SHP77 treated with DMSO at 0.1 percent for 48 hours (cell line): ENCODE data around the gene SLC37A3.
"Not testable (repeated sequence)": the region's sequence is repeated elsewhere in the genome, so short reads cannot be mapped to it uniquely, and the experiment has no call there.

Source experiments
- DNase-seq: peaks from one replicate; lab custom pipeline; 2025; lab: John Stamatoyannopoulos, UW

Gene SLC37A3

DNA sequence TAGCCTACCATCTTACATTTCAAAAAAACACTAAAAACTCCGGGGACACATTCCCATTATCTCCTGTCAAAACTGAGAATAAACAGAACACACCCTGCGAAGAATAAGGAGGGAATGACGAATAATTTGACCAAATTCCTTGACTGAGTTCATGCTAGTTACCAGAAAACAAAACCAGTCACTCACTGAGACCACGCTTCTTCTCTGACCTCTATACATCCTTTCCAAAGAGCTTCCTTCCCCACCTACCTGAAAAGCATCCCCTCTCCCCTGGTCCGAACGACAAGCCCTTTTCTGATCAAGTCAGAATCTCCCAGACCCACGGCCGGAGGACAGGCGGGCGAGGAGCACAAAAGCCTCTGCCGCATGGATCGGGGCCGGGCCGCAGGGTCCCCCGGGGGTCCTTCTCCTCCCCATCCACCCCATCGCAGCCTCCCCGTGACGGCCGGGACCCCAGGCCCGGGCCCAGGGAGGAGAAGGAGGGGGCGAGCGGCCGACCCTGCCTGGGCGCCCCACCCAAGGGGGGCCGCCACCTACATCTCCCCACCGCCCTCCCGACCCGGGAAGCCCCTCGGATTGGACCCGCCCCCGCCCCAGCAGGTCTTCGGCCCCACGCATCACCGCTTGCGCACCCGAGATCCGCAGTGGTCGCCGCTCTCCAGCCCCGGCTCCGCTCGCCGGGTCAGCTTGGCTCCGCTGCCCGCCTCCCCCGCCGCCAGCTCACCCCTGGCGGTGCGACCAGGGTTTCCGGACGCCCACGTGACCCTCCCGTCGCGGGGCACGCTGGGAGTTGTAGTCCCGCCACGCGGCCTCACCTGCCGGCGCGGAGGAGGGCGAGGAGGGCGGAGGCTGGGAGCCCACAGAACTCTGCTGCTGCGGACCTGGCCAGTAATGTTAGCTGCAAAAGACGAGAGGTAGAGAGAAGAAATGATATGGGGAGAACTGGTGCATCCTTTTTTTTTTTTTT, at the start of gene SLC37A3:
SLC37A3 (minus strand) TSS at position 747 of the 967 bp plus-strand sequence. CDS start 16,004 bp downstream, outside the sequence.
- peak; percentile 33 for DNase-seq

- DNase-seq: no peak
These were observed 49.5 kb upstream of the SLC37A3 start for GRCh38 chr7:140447841-140448240.

GRCh38 chr7:140446467-140446866, 48.1 kb upstream of the SLC37A3 start:
- DNase-seq: no peak

- DNase-seq: no peak
These were observed 43.2 kb upstream of the SLC37A3 start for GRCh38 chr7:140441519-140441918.

GRCh38 chr7:140440593-140440992, 42.3 kb upstream of the SLC37A3 start:
- no peak for DNase-seq

GRCh38 chr7:140439359-140439758, 41.0 kb upstream of the SLC37A3 start:
- no peak for DNase-seq

DNA sequence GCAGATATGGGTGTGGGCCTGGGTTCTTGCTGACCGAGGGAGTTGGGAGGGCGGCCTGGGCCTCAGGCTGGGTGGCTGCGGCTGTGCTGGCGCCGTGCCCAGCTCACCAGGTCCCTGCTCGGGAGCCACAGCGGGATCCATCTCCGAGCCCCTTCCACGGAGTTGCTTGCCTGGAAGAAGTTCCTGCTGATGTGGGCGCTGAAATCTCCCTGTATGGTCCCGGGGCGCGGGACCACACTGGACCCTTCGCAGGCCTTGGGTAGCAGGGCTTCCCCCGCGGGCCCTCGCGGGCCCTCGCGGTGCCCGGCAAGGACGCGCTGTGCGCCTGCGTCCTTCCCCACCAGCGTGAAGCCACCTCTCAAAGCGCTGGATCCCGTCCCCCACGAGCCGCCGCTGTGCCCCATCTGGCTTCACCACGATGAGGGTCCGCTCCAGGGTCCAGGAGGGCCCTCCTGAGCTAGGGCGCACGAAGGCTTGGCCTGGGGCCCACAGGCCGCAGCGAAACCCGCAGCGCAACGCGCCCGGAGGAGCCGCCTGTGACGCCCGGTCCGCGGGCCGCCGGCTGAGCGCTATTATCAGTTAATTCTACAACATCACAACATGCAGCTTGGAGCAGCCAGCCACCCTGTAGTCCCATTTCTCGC, 37.0 kb upstream of the SLC37A3 start:
- DNase-seq: no peak

DNA sequence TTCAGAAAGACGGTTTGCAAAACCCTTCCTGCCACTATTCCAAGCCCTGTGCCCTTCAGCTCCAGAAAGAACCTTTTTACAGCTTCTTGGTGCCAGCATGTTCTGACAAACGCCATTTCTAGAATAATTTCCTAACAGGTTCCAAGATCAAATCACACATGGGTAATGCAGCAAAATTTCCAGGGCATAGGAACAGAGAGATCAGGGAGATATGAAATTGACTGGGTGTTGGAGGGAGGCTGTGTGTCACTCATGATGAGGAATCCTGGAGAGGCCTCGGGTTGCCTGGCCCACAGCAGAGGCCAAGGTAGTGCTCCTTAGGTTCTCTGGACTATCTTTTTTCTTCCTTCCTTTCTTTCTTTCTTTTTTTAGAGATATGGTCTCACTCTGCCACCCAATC, 35.1 kb upstream of the SLC37A3 start:
- no peak for DNase-seq

DNA sequence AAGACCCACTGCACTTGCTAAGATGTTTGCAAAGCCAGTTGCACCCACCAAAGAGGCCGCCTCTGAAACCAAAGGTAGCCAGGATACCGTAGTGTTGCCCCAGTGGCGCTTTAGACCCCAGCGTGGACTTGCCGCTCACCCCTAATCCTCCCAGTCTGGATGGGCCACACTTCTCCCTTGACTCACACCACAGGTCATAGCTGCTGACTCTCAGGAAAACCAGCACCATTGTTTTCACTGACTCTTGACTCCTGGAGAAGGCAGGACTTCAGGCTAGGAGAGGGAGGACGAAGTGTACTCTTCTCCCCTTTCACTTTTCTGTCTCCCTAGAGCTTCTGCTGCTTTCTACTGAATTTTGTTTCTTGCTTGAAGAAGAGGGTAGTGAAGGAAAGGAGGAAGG, 27.8 kb upstream of the SLC37A3 start:
- no peak for DNase-seq

GRCh38 chr7:140425718-140426117, 27.4 kb upstream of the SLC37A3 start:
- DNase-seq: no peak

DNA sequence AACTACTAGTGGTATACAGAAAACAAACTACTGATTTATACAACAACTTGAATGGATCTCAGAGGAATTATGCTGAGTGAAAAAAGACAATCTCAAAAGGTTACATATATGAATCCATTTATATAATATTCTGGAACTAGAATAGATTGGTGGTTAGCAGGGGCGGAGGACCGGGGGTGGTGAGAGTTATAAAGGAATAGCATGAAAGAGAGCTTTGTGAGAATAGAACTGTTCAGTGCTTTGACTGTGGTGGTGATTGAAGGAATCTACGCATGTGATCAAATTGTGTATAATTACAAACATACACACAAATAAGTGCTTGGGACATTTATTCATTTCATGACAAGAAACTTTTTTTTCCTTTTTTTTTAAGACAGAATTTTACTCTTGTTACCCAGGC, 25.2 kb upstream of the SLC37A3 start:
- DNase-seq: no peak

DNA sequence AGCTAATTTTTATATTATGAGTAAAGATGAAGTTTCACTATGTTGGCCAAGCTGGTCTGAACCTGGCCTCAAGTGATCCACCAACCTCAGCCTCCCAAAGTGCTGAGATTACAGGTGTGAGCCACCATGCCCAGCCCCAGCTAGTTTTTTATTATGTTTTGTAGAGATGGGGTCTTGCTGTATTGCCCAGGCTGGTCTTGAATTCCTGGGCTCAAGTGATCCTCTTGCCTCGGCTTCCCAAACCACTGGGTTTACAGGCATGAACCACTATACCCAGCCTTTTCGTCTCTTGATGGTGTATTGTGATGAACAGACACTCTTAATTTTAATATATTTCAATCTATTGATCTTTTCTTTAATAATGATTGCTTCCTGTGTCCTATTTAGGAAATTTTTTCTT, 23.2 kb upstream of the SLC37A3 start:
- no peak for DNase-seq

- no peak for DNase-seq
These were observed 20.3 kb upstream of the SLC37A3 start for GRCh38 chr7:140418653-140419052.

- peak; percentile 63 for DNase-seq
These were observed 19.8 kb upstream of the SLC37A3 start for GRCh38 chr7:140418156-140418472.

- peak; percentile 63 for DNase-seq
These were observed 19.3 kb upstream of the SLC37A3 start for GRCh38 chr7:140417456-140418155.

GRCh38 chr7:140416560-140416959, 18.2 kb upstream of the SLC37A3 start:
- DNase-seq: peak; percentile 12

GRCh38 chr7:140415816-140416215, 17.5 kb upstream of the SLC37A3 start:
- DNase-seq: not testable (repeated sequence)

DNA sequence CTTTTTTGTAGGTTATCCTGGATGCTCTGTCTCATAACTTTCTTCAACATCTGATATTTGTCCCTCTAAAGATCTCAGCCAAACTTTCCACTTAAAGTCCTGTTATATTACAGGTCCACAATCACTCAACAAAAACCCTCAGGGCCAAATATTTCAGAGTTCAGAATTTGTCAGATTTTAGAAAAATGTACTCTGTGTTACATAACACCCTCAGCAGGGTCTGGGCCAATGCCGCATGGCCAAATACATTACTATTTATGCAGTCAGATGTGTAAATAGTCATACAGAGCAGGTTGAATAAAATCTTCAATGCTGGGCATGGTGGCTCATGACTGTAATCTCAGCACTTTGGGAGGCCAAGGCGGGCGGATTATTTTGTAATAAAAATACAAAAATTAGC, 17.0 kb upstream of the SLC37A3 start:
- no peak for DNase-seq

DNA sequence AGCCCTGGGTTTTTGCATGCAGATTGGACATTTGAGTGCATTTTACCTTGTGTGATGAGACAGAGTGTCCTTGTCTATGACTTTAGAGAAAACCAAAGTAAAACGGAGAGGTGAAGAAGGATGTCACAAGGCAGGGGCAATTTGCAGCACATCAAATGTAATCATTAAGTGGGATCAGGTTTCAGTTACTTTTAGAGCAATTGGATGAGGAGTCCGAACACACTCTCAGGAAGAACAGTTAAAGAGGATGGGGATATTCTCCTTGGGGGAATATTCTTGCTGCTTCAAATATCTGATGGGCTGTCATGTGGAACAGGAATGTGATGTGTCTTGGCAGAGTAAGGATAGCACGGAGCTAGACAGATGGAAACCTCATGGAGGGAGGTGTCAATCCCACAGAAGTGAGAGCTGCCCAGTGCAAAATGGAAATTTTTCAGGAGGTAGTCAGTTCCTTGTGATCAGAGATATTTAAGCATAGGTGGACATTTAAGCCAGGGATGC, 6.3 kb upstream of the SLC37A3 start:
- DNase-seq: no peak

DNA sequence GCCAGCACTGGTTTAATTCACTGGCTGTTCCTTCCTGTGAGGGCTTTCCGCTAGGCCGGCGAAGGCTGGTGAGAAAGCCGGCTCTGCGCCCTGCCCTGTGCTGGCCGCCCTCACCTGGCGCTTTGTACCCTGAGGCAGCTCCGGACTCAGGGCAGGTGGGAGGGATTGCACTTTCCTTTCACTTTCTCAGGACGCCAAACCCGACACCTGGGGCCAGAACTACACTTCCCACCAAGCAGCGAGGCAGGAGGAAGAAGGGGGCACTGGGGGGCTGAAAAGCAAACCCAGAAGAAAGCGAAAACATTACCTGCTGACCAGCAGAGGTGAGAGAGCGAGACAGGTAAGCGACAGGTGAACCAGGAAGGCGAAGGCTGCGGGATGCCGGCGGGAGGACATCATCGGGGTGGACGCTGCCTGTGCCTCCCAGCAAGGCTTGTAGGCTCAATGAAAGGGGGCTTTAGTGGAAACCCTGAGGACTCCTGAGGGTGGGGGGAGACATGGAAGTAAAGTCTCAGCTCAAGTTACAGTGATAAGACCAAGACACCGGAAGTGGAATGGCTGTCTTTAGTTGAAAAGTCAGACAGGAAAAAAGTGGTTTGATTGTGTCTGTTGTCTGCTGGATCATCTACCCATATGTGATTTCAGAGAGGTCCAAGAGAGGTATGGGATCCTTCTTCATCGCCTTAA, 5.7 kb upstream of the SLC37A3 start, which contains the start of gene RAB19:
RAB19 (plus strand) TSS at position 181 of the 687 bp plus-strand sequence. CDS start 3,589 bp downstream, outside the sequence.
- DNase-seq: no peak

DNA sequence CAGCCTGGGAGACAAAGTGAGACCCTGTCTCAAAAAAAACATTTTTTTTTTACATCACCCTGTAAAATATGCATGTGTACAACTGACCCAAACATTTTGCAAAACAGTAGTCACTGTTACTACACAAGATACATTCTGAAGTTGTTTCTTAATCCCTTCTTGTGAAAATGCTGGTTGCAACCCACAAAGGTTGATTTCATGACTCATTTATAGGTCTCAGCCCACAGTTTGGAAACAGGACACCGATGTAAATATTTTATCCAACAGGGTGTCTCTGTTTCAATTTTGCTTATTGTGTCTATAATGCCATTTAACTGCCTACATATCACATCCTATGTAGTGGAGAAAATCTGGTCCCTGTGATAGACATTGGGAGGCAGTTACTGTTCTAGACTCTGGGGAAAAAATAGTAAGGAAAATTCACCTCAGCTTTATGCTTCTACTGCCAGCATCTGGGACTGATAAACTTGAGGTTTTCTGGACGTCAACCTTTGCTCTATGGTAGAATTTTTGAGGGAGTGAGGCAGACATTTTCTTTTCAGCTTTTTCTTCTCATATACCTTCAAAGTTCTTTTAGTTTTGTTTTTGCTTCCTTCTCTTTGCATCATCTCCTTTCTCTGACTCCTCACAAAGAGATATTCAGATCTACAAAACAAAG, 4.0 kb upstream of the SLC37A3 start:
- DNase-seq: no peak
